SK-N-SH treated with all-trans-retinoic acid at 6 μM for 48 hours (cell line): ENCODE results near the gene AKAP1.

Experiments used
- POU6F1 ChIP-seq: fragments of 250-450 bp; sonication (Bioruptor Pico); IDR thresholded peaks from 2 replicates; pipeline ENCODE4 v1.8.0; 2021; ENCODE audit warnings: low read depth, mild to moderate bottlenecking, moderate library complexity, borderline replicate concordance
- TSHZ2 ChIP-seq: fragments of 250-450 bp; sonication (Bioruptor Pico); IDR thresholded peaks from 2 replicates; pipeline ENCODE4 v1.5.0; 2020; ENCODE audit warnings: mild to moderate bottlenecking, moderate library complexity

GRCh38 chr17:57111386-57111785, 26.3 kb downstream of the AKAP1 start:
- TF ChIP-seq TSHZ2 (CRISPR knock-in tag): no peak
- TF ChIP-seq POU6F1 (CRISPR knock-in tag): no peak
